Body of pancreas (tissue), 4 donors: ENCODE measurements around the gene ZNF133.

ENCODE experiments used
- CTCF ChIP-seq, 7 experiments: fragments of 450-650 bp in 4 of 7; fragments of 200-600 bp in 3 of 7; sonication (generic) in 3 of 7; IDR thresholded peaks; one replicate each; pipeline ENCODE4 v1.5.1; 2016 to 2019; ENCODE audit warnings: antibody characterized with exemption in 7 of 7
- POLR2A ChIP-seq, 3 donors: fragments of 450-650 bp; IDR thresholded peaks; one replicate each; pipeline ENCODE4 v1.6.1; 2016; ENCODE audit warnings: antibody characterized with exemption in 3 of 3, mild to moderate bottlenecking in 2 of 3

- TF ChIP-seq CTCF (IDR thresholded peaks at IDR 0.05) (no peak), POLR2A (IDR thresholded peaks at IDR 0.05) (no peak)
Observed at GRCh38 chr20:18258126-18258860, 30.0 kb upstream of the ZNF133 start.
